Measurements from ENCODE around the gene FABP3. TPM values are rescaled to one million over a fixed set of nuclear protein-coding genes. Genes with fewer than 3 reads are reported as not detected.
A peak's percentile ranks its signal among the peaks of the same experiment; 100 is the strongest.

FABP3 gene
- total and polyA plus RNA-seq, 2 experiments from 2014 or later, result 19.3 to 50.2 TPM

DNA sequence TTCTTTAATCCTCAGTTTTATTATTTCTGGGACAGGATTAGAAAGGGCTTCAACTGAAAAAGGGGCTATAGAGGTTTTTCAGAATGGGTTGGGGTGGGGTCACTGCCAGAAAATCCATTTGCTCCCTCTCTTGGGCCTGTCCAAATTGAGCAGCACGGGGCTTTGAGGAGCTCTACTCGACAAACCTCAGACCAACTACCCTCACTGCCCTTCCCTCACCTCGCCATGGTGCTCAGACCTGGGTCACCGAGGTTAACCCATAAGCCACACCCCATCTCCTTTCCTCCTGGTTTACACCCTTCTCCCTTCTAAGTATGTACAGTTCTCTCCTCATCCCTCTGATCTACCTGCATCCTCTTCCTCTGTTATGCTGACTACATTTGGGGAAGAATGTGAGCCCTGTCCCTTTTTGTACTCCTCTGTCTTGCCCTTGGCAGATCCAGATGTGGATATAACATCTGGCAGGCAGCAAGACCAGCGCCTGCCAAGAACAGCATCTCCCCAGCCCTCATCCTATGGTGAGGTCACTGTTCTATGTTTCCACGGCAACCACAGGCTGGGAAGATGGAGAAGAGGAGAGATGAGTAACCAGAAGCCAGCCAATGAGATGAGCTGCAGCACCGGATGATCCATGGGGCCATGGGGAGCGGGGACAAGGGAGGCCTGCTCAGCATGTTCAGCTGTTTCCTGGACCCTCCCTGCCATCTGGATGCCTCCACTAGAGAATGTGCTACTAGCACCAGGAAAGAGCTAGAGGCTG is 3.7 kb upstream of the FABP3 start (continued):
- TF ChIP-seq, protein P1, sequence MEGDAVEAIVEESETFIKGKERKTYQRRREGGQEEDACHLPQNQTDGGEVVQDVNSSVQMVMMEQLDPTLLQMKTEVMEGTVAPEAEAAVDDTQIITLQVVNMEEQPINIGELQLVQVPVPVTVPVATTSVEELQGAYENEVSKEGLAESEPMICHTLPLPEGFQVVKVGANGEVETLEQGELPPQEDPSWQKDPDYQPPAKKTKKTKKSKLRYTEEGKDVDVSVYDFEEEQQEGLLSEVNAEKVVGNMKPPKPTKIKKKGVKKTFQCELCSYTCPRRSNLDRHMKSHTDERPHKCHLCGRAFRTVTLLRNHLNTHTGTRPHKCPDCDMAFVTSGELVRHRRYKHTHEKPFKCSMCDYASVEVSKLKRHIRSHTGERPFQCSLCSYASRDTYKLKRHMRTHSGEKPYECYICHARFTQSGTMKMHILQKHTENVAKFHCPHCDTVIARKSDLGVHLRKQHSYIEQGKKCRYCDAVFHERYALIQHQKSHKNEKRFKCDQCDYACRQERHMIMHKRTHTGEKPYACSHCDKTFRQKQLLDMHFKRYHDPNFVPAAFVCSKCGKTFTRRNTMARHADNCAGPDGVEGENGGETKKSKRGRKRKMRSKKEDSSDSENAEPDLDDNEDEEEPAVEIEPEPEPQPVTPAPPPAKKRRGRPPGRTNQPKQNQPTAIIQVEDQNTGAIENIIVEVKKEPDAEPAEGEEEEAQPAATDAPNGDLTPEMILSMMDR (conservative IDR thresholded peaks at IDR 0.05; ENCODE audit: low read depth in 2 of 2), result no peak
- TF ChIP-seq ZNF331 (CRISPR knock-in tag; IDR thresholded peaks at IDR 0.05; ENCODE audit: low read depth) (no peak), NANOG (IDR thresholded peaks at IDR 0.05; ENCODE audit: borderline replicate concordance) (no peak), STAT1 (IDR thresholded peaks at IDR 0.05; ENCODE audit: unreplicated experiment) (no peak), EZH2 (IDR thresholded peaks at IDR 0.05; ENCODE audit: low read depth, unreplicated experiment) (no peak), ZNF114 (CRISPR knock-in tag; IDR thresholded peaks at IDR 0.05) (no peak)
- TF ChIP-seq, protein P2, sequence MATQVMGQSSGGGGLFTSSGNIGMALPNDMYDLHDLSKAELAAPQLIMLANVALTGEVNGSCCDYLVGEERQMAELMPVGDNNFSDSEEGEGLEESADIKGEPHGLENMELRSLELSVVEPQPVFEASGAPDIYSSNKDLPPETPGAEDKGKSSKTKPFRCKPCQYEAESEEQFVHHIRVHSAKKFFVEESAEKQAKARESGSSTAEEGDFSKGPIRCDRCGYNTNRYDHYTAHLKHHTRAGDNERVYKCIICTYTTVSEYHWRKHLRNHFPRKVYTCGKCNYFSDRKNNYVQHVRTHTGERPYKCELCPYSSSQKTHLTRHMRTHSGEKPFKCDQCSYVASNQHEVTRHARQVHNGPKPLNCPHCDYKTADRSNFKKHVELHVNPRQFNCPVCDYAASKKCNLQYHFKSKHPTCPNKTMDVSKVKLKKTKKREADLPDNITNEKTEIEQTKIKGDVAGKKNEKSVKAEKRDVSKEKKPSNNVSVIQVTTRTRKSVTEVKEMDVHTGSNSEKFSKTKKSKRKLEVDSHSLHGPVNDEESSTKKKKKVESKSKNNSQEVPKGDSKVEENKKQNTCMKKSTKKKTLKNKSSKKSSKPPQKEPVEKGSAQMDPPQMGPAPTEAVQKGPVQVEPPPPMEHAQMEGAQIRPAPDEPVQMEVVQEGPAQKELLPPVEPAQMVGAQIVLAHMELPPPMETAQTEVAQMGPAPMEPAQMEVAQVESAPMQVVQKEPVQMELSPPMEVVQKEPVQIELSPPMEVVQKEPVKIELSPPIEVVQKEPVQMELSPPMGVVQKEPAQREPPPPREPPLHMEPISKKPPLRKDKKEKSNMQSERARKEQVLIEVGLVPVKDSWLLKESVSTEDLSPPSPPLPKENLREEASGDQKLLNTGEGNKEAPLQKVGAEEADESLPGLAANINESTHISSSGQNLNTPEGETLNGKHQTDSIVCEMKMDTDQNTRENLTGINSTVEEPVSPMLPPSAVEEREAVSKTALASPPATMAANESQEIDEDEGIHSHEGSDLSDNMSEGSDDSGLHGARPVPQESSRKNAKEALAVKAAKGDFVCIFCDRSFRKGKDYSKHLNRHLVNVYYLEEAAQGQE (IDR thresholded peaks at IDR 0.05; ENCODE audit: unreplicated experiment), result no peak

DNA sequence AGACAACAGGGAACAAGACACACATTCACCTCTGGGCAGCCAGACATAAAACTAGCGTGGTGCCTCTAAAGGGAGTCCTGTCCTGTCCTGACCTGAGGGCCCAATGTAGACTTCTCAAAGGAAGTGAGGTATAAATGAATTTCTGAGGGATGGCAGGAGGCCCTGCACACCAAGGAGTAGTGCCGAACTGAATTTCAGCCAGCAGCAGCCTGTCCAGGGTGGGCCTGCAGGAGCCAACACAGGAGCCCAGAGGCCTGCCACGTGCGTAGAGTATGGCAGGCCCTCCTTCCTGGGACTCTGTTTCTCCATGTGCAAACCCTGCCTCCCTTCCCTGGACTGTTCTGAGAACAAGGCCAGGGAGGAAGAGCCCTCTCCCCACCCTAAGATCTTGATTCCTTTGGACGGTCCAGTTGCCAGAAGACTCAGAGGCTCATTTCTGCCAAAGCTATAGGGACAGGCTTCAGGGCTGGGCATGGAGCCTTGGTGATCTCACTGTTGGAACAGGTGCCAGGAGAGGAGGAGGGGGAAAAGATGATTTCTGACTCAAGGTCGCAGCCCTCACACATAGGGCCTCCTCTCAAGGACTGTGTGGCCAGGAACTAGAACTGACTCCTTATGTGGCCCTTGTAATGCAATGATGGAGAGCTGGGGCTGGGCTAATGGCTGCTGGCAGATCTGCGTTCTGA is 1.8 kb upstream of the FABP3 start:
- Histone ChIP-seq H3K4me2 (peak overlapping the region; percentile 99), H3K79me2 (replicated peaks; ENCODE audit: insufficient read depth) (no peaks in the 10 kb centered on the region), H3K27me3 (ENCODE audit: insufficient read depth) (no peaks in the 10 kb centered on the region), H3K9me2 (ENCODE audit: insufficient read depth) (no peaks in the 10 kb centered on the region), H4K20me1 (replicated peaks; ENCODE audit: insufficient read depth) (no peaks in the 10 kb centered on the region), H2AFZ (no peak overlapping the region), H3F3A (replicated peaks; ENCODE audit: low read depth) (peaks cover 18% of the 10 kb centered on the region; the same call in 1 of the 2 replicates), H3K4me3 (peak overlapping the region; percentile 81; the same call in 1 of the 2 replicates), H3K36me3 (ENCODE audit: insufficient read depth) (no peaks in the 10 kb centered on the region), H3K4me1 (ENCODE audit: insufficient read depth) (peaks cover 35% of the 10 kb centered on the region), H3K27ac (ENCODE audit: low read depth) (no peak overlapping the region)
- no peak overlapping the region for H3K27ac Mint-ChIP-seq
- DNase-seq (ENCODE audit: low spot score) (no peak), ATAC-seq (no peak)
- H3K36me3 Mint-ChIP-seq (ENCODE audit: low read depth), result no peaks in the 10 kb centered on the region
- H3K4me1 Mint-ChIP-seq, result peaks cover 39% of the 10 kb centered on the region
- H3K9me3 Mint-ChIP-seq, result no peaks in the 10 kb centered on the region
- no peak overlapping the region for H3K4me3 Mint-ChIP-seq
- H3K27me3 Mint-ChIP-seq (ENCODE audit: insufficient read depth, low read depth, poor library complexity), result peaks cover 9% of the 10 kb centered on the region
- TF ChIP-seq, protein P3, sequence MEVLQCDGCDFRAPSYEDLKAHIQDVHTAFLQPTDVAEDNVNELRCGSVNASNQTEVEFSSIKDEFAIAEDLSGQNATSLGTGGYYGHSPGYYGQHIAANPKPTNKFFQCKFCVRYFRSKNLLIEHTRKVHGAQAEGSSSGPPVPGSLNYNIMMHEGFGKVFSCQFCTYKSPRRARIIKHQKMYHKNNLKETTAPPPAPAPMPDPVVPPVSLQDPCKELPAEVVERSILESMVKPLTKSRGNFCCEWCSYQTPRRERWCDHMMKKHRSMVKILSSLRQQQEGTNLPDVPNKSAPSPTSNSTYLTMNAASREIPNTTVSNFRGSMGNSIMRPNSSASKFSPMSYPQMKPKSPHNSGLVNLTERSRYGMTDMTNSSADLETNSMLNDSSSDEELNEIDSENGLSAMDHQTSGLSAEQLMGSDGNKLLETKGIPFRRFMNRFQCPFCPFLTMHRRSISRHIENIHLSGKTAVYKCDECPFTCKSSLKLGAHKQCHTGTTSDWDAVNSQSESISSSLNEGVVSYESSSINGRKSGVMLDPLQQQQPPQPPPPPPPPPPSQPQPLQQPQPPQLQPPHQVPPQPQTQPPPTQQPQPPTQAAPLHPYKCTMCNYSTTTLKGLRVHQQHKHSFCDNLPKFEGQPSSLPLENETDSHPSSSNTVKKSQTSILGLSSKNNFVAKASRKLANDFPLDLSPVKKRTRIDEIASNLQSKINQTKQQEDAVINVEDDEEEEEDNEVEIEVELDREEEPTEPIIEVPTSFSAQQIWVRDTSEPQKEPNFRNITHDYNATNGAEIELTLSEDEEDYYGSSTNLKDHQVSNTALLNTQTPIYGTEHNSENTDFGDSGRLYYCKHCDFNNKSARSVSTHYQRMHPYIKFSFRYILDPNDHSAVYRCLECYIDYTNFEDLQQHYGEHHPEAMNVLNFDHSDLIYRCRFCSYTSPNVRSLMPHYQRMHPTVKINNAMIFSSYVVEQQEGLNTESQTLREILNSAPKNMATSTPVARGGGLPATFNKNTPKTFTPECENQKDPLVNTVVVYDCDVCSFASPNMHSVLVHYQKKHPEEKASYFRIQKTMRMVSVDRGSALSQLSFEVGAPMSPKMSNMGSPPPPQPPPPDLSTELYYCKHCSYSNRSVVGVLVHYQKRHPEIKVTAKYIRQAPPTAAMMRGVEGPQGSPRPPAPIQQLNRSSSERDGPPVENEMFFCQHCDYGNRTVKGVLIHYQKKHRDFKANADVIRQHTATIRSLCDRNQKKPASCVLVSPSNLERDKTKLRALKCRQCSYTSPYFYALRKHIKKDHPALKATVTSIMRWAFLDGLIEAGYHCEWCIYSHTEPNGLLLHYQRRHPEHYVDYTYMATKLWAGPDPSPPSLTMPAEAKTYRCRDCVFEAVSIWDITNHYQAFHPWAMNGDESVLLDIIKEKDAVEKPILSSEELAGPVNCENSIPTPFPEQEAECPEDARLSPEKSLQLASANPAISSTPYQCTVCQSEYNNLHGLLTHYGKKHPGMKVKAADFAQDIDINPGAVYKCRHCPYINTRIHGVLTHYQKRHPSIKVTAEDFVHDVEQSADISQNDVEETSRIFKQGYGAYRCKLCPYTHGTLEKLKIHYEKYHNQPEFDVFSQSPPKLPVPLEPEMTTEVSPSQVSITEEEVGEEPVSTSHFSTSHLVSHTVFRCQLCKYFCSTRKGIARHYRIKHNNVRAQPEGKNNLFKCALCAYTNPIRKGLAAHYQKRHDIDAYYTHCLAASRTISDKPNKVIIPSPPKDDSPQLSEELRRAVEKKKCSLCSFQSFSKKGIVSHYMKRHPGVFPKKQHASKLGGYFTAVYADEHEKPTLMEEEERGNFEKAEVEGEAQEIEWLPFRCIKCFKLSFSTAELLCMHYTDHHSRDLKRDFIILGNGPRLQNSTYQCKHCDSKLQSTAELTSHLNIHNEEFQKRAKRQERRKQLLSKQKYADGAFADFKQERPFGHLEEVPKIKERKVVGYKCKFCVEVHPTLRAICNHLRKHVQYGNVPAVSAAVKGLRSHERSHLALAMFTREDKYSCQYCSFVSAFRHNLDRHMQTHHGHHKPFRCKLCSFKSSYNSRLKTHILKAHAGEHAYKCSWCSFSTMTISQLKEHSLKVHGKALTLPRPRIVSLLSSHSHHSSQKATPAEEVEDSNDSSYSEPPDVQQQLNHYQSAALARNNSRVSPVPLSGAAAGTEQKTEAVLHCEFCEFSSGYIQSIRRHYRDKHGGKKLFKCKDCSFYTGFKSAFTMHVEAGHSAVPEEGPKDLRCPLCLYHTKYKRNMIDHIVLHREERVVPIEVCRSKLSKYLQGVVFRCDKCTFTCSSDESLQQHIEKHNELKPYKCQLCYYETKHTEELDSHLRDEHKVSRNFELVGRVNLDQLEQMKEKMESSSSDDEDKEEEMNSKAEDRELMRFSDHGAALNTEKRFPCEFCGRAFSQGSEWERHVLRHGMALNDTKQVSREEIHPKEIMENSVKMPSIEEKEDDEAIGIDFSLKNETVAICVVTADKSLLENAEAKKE (CRISPR knock-in tag; IDR thresholded peaks at IDR 0.05), result no peak
- TF ChIP-seq CREB1 (CRISPR knock-in tag; IDR thresholded peaks at IDR 0.05; ENCODE audit: low read depth), result no peak
- TF ChIP-seq NANOG (IDR thresholded peaks at IDR 0.05; ENCODE audit: borderline replicate concordance), result no peak
- no peak for TF ChIP-seq EZH2phosphoT487 (IDR thresholded peaks at IDR 0.05; ENCODE audit: unreplicated experiment)
- no peak for TF ChIP-seq ZNF114 (CRISPR knock-in tag; IDR thresholded peaks at IDR 0.05)
